Prostate gland (tissue), 2 donors: ENCODE measurements around the gene NOVA2. TPM values are rescaled to one million over a fixed set of nuclear protein-coding genes. Genes with fewer than 3 reads are reported as not detected.

ENCODE experiments used
- DNase-seq: peaks from one replicate; pipeline ENCODE4 v3.0.0-alpha.2; 2019; ENCODE audit warnings: low spot score
- H3K27ac ChIP-seq, 2 donors: fragments of 200-600 bp; sonication (generic); 2 replicates each; pipeline ENCODE4 v1.5.1; 2017 to 2019
- H3K27me3 ChIP-seq: fragments of 200-600 bp; sonication (generic); replicated peaks from 2 replicates; pipeline ENCODE4 v1.5.1; 2019; ENCODE audit not compliant: insufficient read depth
- H3K36me3 ChIP-seq, 2 donors: fragments of 200-600 bp; sonication (generic); 1 replicate in 1 of 2; 2 replicates in 1 of 2; pipeline versions ENCODE4 v1.5.1 to v1.8.1; 2017 to 2019
- H3K4me1 ChIP-seq: fragments of 200-600 bp; sonication (generic); replicated peaks from 2 replicates; pipeline ENCODE4 v1.5.1; 2019
- H3K4me3 ChIP-seq, 2 donors: fragments of 200-600 bp; sonication (generic); 2 replicates each; pipeline ENCODE4 v1.5.1; 2017 to 2019
- H3K9me3 ChIP-seq: fragments of 200-600 bp; sonication (generic); 2 replicates; pipeline ENCODE4 v1.5.1; 2017
- POLR2A ChIP-seq: fragments of 450-650 bp; IDR thresholded peaks from one replicate; pipeline ENCODE4 v1.6.1; 2016; ENCODE audit warnings: antibody characterized with exemption, mild to moderate bottlenecking
- POLR2AphosphoS5 ChIP-seq: sonication (generic); formaldehyde crosslinking; IDR thresholded peaks from one replicate; pipeline ENCODE4 v1.6.1; 2017; ENCODE audit warnings: antibody characterized with exemption
- WGBS: methylation state at CpG from one replicate; pipeline ENCODE4 v1.1.5; 2018; 5-methylcytosine and 5-hydroxymethylcytosine counted together
- intact Hi-C: fragments of 100-400 bp; cut with DNase I; formaldehyde crosslinking; loops from one replicate; pipeline ENCODE4 v1.14.2; 2022
- total RNA-seq, 2 donors: library from RNA; depleted of rRNA; stranded (reverse); fragments of >200 nt; gene quantifications; one replicate each; pipeline ENCODE4 v1.1.0, GENCODE V29; 2016
- TF ChIP-seq, protein P1 (sequence below), 4 experiments: fragments of 200-600 bp in 2 of 4; fragments of 450-650 bp in 2 of 4; sonication (generic) in 2 of 4; IDR thresholded peaks; 1 replicate in 3 of 4; 2 replicates in 1 of 4; pipeline ENCODE4 v1.5.1; 2016 to 2019; ENCODE audit warnings: antibody characterized with exemption in 4 of 4, mild to moderate bottlenecking in 2 of 4, moderate library complexity in 2 of 4

NOVA2 gene
- total RNA-seq, 2 donors from 2014 or later = 0.87 to 3.1 TPM

DNA sequence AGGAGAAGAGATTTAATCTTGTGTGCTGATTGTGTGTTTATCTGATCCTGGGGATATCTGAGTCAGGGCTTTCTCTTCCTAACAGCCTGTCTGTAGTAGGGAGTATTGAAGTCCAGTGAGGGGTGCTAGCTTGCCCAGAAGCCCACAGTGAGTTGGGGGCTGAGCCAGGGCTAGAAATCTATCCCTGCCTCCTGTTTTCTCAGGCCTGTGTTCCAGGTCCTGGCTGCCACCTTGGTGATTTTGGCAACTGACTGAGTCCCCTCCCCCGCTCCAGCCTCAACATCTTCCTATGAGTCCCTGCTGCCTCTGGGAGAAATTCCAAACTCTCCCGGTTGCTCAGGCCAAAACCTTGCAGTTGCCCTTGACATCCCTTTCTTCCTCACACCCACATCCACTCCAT, 7.7 kb upstream of the NOVA2 start:
- Histone ChIP-seq H3K4me1 (no peaks in the 10 kb centered on the region), H3K4me3 (no peak overlapping the region), H3K27ac (no peak overlapping the region), H3K27me3 (no peaks in the 10 kb centered on the region), H3K9me3 (no peaks in the 10 kb centered on the region), H3K36me3 (no peaks in the 10 kb centered on the region)
- DNase-seq = no peak
- WGBS = 33% methylated on average over 2 of the region's 2 CpGs
- TF ChIP-seq POLR2AphosphoS5 (no peak), POLR2A (no peak)
- TF ChIP-seq, protein P1, sequence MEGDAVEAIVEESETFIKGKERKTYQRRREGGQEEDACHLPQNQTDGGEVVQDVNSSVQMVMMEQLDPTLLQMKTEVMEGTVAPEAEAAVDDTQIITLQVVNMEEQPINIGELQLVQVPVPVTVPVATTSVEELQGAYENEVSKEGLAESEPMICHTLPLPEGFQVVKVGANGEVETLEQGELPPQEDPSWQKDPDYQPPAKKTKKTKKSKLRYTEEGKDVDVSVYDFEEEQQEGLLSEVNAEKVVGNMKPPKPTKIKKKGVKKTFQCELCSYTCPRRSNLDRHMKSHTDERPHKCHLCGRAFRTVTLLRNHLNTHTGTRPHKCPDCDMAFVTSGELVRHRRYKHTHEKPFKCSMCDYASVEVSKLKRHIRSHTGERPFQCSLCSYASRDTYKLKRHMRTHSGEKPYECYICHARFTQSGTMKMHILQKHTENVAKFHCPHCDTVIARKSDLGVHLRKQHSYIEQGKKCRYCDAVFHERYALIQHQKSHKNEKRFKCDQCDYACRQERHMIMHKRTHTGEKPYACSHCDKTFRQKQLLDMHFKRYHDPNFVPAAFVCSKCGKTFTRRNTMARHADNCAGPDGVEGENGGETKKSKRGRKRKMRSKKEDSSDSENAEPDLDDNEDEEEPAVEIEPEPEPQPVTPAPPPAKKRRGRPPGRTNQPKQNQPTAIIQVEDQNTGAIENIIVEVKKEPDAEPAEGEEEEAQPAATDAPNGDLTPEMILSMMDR (IDR thresholded peaks at IDR 0.05) = no peak
- intact Hi-C loops = no loop called here

DNA sequence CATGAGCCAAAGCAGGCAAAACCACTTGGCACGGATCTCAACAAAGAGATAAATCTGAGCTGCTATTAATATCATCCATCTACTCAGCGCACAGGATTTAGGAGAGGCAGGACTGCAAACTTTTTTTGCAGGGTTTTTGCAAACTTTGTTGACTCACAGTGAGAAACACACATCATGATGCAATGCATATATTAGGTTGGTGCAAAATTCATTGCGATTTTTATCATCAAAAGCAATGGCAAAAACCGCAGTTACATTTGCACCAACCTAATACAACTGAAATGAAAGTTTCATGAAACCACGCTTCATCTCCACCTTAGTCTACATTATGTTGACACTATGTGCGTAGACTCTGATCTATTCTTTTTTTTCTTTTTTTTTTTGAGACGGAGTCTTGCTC, 4.5 kb upstream of the NOVA2 start:
- H3K9me3 ChIP-seq = no peaks in the 10 kb centered on the region
- no peak for DNase-seq
- intact Hi-C loops = no loop called here
- no peak for TF ChIP-seq POLR2A
- no peak for TF ChIP-seq POLR2AphosphoS5
- H3K27ac ChIP-seq = no peak overlapping the region
- H3K4me1 ChIP-seq = no peaks in the 10 kb centered on the region
- peaks cover 1% of the 10 kb centered on the region for H3K27me3 ChIP-seq
- no peaks in the 10 kb centered on the region for H3K36me3 ChIP-seq
- H3K4me3 ChIP-seq = no peak overlapping the region
- WGBS = 71% methylated on average over 7 of the region's 7 CpGs

DNA sequence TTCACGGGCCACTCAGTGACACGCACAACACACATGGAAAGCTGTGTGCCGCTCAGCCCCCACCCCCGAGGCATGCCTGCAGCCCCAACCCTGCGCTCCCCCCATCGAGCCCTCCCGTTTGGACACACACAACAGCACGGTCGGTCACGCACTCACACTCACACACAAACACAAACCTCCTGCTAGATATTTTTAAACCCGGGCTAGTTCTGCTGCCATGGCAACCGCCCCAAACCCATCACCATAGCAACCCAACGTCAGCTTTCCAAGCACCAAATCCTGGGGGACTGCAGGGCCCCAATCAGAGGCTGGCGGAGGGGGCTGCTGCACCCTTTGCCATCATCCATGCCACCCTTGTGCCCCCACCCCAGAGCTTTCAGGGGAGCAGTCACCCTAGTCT, 2.5 kb upstream of the NOVA2 start:
- 42% methylated on average over 14 of the region's 14 CpGs for WGBS
- no peaks in the 10 kb centered on the region for H3K4me1 ChIP-seq
- H3K27me3 ChIP-seq = peaks cover 11% of the 10 kb centered on the region
- no peaks in the 10 kb centered on the region for H3K9me3 ChIP-seq
- no peak overlapping the region for H3K4me3 ChIP-seq
- DNase-seq = no peak
- no peaks in the 10 kb centered on the region for H3K36me3 ChIP-seq
- no peak for TF ChIP-seq POLR2AphosphoS5
- TF ChIP-seq, protein P1 (IDR thresholded peaks at IDR 0.05) = no peak
- TF ChIP-seq POLR2A = no peak
- intact Hi-C loops = no loop called here
- H3K27ac ChIP-seq = no peak overlapping the region

DNA sequence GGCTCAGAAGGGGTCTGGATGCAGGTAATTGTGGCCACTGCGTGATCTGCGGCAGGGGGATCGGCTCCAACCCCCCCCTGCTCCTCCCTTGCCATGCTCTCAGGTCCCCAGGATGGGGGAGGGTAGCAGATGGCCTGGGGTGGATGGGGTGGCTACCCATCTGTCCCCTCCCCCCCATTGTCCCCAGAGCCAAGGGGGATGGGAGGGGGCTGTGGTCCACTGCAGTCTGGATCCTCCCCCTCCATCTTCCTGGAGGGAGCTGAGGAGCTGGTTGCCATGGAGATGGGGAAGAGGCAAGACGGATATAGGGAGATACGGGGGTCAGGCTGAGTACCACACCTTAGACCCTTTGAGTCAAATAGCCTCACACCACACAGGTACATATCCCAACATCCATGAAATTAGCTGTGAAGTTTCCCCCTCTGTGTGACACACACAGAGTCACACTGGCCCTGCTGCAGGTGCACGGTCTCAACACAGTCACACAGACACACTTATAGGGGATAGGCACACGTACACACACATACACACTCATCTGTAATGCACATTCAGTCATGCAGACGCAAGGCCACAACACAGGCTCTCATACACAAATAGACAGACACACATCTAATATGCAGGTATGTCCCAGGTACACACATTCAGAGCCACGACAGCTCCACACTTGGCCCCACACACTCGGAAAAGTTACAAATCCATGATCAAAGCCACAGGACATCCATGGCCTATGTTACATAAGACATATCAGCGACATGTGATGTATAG, 1.8 kb upstream of the NOVA2 start:
- 62% methylated on average over 11 of the region's 11 CpGs for WGBS
- Histone ChIP-seq H3K27ac (no peak overlapping the region), H3K9me3 (no peaks in the 10 kb centered on the region), H3K27me3 (peaks cover 11% of the 10 kb centered on the region), H3K4me1 (no peaks in the 10 kb centered on the region), H3K4me3 (no peak overlapping the region), H3K36me3 (no peaks in the 10 kb centered on the region)
- DNase-seq = no peak
- intact Hi-C loops = no loop called here
- TF ChIP-seq, protein P1 (IDR thresholded peaks at IDR 0.05) = no peak
- TF ChIP-seq POLR2A = no peak
- no peak for TF ChIP-seq POLR2AphosphoS5

DNA sequence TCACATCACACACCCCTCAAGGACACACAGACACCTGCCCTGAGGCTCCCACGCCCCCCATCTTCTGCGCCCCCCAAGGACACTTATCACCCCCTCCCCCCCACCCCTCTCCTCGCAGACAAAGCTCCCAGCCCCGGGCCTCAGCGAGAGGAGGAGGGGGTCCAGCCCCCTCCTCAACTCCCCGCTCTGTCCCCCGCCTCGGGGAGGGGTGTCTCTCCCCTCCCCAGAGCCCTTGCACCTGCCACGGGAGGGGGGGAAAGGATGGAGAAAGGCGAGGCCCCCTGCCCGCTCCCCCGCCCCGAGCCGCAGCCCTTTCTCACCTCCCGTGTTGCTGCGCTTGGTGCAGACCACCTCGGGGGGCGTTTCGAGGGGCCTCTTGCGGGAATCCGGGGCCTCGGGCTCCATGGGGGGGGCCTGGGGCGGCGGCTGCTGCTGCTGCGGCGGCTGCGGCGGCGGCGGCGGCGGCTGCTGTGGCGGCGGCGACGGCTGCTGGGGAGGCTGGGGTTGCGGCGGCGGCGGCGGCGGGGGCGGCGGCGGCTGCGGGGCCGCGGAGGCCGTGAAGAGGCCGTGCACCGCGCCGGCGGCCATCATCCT, 621 bp downstream of the NOVA2 start:
- no peak overlapping the region for H3K27ac ChIP-seq
- H3K36me3 ChIP-seq = no peaks in the 10 kb centered on the region
- H3K9me3 ChIP-seq = no peaks in the 10 kb centered on the region
- WGBS = 1% methylated on average over 19 of the region's 54 CpGs
- no peaks in the 10 kb centered on the region for H3K4me1 ChIP-seq
- TF ChIP-seq POLR2AphosphoS5 (no peak), POLR2A (no peak)
- TF ChIP-seq, protein P1 (IDR thresholded peaks at IDR 0.05) = no peak
- intact Hi-C loops = no loop called here
- DNase-seq = no peak
- peaks cover 15% of the 10 kb centered on the region for H3K27me3 ChIP-seq
- no peak overlapping the region for H3K4me3 ChIP-seq
